ENCODE results near the gene FBXW7.
"Not testable (repeated sequence)": the region's sequence is repeated elsewhere in the genome, so short reads cannot be mapped to it uniquely, and the experiment has no call there.

FBXW7 gene

GRCh38 chr4:152544533-152544932 is 8.6 kb upstream of the FBXW7 start:
- not testable (repeated sequence) for DNase-seq

GRCh38 chr4:152540941-152541340 is 5.0 kb upstream of the FBXW7 start:
- DNase-seq: no peak

GRCh38 chr4:152540293-152540674 is 4.4 kb upstream of the FBXW7 start:
- no peak for DNase-seq

DNA sequence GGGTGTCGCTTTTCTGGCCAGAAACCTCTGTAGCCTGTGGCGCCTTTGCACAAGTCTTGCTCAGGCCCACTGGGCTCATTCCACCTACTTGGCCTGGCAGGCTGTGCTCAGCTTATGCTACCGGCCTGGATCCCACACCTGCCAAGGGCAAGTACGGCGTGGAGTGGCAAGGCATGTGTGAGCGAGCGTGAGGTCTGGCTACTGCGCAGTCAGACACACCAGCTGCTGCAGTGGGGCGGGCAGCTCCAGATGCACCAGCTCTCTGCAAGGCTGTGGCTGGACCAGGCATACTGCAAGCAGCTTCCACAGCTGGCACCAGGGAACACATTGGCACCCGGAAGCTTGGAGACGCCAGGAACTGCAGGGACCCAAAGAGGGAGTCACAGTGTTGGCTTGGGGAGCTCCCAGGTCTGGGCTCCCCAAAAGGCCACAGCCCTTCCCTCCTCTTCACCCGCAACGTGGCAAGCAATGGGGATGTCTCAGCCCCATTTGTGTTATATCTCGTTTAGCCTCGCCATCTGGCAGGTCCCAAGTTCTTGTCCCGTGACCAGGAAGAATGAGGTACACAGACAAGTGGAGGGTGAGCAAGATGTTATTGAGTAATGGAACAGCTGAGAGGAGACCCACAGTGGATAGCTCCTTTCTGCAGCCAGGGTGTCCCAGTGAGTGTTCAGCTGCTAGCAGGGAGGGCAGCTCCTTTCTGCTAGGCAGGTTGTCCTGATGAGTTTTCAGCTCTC is 3.8 kb upstream of the FBXW7 start:
- no peak for DNase-seq

- no peak for DNase-seq
Observed at GRCh38 chr4:152537881-152538280, 2.0 kb upstream of the FBXW7 start.

- peak; percentile 75 to 80 for DNase-seq
Observed at GRCh38 chr4:152536545-152537182, 772 bp upstream of the FBXW7 start.

DNA sequence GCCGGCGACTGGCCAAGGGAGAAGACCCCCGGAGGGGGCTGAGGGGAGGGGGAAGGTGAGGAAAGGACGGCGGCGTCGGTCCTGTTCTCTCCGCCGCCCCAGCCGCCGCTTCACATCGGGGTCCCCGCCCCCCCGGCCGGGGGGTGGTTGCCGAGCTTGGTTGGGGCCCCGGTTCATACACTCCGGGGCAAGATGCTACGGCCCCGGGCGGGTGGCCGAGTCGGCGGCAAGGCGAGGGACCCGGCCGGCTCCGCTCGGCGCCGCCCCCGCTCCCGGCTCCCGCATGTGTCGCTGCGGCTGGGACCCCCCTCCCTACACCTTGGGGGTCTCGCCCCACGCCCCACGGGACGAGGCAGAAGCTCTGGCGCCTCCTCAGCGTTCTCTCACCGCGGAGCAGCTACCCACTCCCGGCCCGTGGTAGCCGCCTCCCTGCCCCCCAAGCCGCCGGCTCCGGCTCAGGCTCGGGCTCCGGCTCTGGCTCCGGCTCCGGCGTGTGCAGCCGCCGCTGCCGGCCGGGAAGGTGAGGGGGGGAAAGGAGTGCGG is 461 bp downstream of the FBXW7 start:
- DNase-seq: no peak

- DNase-seq: peak in 1 of 2 experiments; percentile 64
Observed at GRCh38 chr4:152534541-152535359, 1.1 kb downstream of the FBXW7 start.

DNA sequence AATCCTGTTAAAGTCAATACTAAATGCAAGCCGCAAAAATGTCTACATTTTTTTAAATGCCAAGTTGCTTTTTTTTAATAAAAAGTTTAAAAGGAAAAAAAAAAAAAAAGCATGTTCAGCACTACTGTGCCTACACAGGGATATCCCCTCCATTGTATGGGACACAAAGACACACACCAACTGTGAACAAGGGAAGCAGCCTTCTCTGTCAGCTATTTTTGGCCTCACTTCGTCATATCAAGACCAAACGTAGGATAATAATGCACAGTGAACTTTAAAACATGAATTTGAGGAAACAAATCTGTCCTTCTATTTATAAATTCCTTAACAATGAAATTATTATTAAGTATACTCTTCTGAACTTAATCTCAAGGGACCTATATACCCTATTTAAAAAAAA is 4.4 kb downstream of the FBXW7 start:
- DNase-seq: no peak

GRCh38 chr4:152530600-152530999 is 5.3 kb downstream of the FBXW7 start:
- DNase-seq: no peak

DNA sequence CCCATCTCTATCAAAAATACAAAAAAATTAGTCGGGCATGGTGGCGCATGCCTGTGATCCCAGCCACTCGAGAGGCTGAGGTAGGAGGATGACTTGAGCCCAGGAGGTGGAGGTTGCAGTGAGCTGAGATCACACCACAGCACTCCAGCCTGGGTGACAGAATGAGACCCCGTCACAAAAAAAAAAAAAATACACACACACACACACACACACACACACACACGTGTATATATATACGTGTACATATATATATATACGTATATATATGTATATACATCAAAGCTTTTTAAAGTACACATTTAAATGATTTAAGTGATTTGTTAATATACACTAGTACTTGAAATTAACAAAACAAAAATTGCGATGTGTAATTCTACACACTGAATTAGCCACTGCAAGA is 6.0 kb downstream of the FBXW7 start:
- no peak for DNase-seq

- no peak for DNase-seq
Observed at GRCh38 chr4:152528060-152528459, 7.8 kb downstream of the FBXW7 start.

- DNase-seq: no peak
Observed at GRCh38 chr4:152525878-152526277, 10.0 kb downstream of the FBXW7 start.

DNA sequence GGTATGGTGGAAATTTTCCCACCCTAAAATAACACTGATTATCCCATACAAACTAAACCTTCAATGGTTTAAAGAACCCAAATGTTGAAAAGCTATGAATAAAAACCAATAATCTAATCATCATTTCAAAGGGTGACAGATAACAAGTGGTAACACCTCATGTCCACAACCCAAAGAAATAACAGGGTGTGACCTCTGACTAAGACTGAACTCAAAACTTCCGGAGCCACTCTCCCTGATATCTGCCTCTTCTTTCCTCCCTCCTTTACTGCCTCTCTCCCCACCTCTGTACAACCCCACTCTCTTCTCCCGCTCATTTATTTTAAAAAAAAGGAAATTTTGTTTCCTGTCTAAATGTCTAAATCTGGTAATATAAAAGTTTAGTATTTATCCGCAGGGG is 11.5 kb downstream of the FBXW7 start:
- DNase-seq: no peak

DNA sequence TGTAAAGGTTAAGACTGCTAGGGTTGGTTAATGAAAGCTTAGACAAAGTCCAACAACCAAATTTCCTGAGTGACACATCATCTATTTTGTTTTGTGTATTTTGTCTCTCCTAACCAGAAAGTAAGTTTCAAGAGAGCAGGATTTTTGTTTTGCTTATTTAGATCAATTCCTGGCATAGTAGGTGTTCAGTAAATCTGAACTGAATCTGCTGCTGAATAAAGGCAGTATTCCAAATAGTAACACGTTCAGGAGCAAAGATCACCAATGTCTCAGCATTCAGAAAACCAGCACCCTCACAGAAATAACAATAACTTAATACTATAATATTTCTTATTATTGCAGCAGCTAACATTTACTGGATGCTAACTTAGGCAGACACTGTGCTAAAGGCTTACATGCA is 12.2 kb downstream of the FBXW7 start:
- no peak for DNase-seq

GRCh38 chr4:152522754-152523153 is 13.1 kb downstream of the FBXW7 start:
- DNase-seq: no peak

DNA sequence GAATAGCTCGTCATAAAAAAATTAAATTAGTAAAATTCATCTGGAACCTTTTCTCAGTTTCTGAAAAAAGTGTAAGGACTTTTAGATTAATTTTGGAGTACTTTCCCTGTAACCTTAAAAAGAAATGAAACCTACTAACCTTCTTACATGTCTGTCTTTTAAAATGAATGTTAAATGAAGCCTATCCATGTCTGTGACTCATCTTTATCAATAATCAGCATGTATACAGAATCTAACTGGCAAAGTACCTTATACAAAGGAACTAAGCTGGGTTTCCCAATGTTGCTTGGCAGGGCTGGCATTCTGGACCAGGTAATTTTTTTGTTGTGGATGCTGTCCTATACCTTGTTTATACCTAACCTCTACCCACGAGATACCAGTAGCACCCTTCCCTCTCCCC is 13.6 kb downstream of the FBXW7 start:
- no peak for DNase-seq

GRCh38 chr4:152516156-152516555 is 19.7 kb downstream of the FBXW7 start:
- DNase-seq: no peak

- no peak for DNase-seq
Observed at GRCh38 chr4:152515678-152516077, 20.2 kb downstream of the FBXW7 start.

DNA sequence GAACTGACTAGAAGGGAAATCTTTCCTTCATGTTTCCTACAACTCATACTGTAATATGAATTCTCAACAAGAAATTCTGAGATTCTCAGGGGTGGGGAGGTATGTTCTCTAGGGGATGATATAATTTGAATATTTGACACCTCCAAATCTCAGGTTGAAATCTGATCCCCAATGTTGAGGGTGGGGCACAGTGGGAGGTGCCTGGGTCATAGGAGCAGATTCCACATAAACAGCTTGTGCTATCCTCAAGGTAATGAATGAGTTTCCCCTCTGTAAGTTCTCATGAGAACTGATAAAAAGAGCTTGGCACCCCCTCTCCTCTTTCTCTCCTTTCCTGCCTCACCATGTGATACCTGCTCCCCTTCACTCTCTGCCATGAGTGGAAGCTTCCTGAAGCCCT is 21.5 kb downstream of the FBXW7 start:
- no peak for DNase-seq

DNA sequence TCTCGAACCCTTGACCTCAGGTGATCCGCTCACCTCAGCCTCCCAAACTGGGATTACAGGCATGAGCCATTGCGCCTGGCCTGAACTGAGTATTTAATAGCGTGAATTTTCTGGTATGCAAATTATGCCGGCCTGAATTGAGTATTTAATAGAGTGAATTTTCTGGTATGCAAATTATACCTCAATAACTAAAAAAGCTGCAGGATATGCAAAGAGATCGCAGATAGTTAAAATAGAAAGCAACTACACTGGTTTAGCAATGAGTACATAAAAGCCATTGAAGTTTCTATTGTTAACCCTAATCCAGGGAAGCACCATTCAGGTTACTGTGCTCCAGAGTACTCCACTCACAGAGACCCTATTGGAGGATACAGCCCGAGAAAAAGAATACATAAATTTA is 22.8 kb downstream of the FBXW7 start:
- DNase-seq: peak; percentile 89 to 93

DNA sequence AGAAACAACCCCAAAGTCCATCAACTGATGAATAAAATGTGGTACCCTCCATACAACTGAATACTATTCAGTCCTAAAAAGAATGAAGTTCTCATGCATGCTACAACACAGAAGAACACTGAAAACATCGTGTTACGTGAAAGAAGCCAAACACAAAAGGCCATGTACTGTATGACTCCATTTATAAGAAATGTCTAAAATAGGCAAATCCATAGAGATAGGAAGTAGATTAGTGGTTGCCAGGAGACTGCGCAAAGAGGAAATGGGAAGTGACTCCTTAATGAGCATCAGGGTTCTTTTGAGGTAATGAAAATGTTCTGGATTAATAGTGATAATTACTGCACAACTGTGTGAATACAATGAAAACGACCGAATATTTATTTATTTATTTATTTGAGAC is 23.4 kb downstream of the FBXW7 start:
- no peak for DNase-seq

DNA sequence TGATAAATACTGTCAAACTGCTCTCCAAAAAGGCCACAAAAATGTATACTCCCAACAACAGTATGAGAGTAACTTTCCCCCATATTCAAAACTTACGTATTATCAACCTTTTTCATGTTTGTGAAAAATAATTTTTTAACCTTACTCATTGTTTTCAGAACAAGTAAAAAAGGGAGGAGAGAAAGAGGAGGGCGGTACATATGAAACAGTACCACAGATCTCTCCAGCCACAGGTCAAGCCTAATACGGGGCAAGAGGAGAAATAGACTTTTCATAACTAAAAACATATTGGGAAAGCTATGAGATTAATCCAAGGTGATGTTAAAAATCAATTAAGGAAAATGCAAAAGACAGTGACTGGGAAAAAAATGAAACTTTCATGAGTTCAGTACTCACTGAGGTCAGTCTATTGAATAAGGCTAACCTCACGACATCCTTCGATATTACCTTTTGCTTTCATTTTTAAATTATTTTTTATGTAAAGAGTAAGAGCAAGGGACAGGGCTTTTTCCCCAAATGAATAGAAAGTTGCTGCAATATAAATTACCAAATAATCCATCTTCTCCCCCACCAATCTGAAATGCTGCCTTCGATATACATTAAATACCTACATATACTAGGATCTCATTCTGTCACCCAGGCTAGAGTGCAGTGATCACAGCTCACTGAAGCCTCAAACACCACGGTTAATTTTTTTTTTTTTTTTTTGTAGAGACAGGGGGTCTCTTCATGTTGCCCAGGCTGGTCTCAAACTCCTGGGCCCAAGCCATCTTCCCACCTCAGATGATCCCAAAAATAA is 25.3 kb downstream of the FBXW7 start:
- no peak for DNase-seq

Data from NCI-H526 (cell line).